Stimulated activated naive CD8-positive, alpha-beta T cell treated with anti-CD3 and anti-CD28 coated beads, Interleukin-15, amount 100 ng/mL, for 72 hours (primary cell): ENCODE results near the gene TCEAL9.
A peak's percentile ranks its signal among the peaks of the same experiment; 100 is the strongest.
"Not testable (repeated sequence)": the region's sequence is repeated elsewhere in the genome, so short reads cannot be mapped to it uniquely, and the experiment has no call there.

ENCODE experiments used
- ATAC-seq: fragments of 150-1000 bp; cut with Tn5 transposase; 2 replicates; pipeline ENCODE4 v1.10.0; 2021; ENCODE audit warnings: mild to moderate bottlenecking, moderate library complexity
- DNase-seq, 2 donors: peaks; one replicate each; pipeline ENCODE4 v3.0.0; 2021 to 2022
- H3K27ac Mint-ChIP-seq, 2 donors: one replicate each; pipeline ENCODE4 v1.8.0; 2022; ENCODE audit warnings: mild to moderate bottlenecking in 2 of 2, mixed read lengths in 2 of 2, moderate library complexity in 2 of 2
- H3K27me3 Mint-ChIP-seq: one replicate; pipeline ENCODE4 v1.8.0; 2022; ENCODE audit warnings: mixed read lengths
- H3K4me1 Mint-ChIP-seq: one replicate; pipeline ENCODE4 v1.8.0; 2022; ENCODE audit warnings: mild to moderate bottlenecking, mixed read lengths
- H3K4me3 Mint-ChIP-seq, 2 donors: one replicate each; pipeline ENCODE4 v1.8.0; 2022; ENCODE audit warnings: mild to moderate bottlenecking in 2 of 2, mixed read lengths in 2 of 2, moderate library complexity in 1 of 2
- H3K9me3 Mint-ChIP-seq, 2 donors: one replicate each; pipeline ENCODE4 v1.8.0; 2022; ENCODE audit warnings: mixed read lengths in 2 of 2

Gene TCEAL9, protein sequence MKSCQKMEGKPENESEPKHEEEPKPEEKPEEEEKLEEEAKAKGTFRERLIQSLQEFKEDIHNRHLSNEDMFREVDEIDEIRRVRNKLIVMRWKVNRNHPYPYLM

DNA sequence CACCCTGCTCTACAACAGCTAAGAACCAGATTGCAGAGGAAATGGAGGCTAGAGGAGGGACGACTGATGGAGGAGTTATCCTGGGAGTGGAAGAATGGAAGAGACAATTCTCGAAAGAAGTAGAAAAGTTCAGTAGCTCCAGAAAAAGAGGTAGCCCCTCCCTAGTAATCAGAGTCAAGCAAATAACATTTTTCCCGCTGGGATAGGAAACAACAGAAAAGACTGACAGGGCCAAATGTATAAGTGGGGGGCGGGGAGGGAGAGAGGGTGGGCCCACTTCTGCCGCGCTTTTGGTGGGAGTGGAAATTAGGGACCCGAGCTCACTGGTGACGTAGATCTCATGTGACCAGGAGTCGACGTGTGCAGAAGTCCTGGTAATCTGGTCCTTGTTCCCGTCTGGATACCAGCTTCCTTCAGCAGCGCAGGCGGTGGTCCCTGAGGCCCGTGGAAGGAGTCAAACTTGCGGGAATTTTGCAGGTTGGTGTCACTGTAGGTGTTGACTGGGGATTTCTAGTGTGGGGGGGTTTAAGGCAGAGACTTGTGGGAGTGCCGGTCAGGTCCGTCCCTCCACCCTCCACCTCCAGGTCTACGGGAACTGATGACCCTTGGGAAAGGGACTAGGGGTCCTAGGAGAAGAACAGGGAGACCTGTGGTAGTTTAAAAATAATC is at the start of gene TCEAL9:
TSS of gene TCEAL9 (plus strand) at position 377 of the 669 bp plus-strand sequence. CDS start 1,179 bp downstream, outside the sequence.
- peaks cover 15% of the 10 kb centered on the region for H3K4me1 Mint-ChIP-seq
- no peak for ATAC-seq
- no peaks in the 10 kb centered on the region for H3K9me3 Mint-ChIP-seq
- peak within 1 kb of the TSS; percentile 89 for H3K27ac Mint-ChIP-seq
- peak within 1 kb of the TSS; percentile 81 to 85 for H3K4me3 Mint-ChIP-seq
- H3K27me3 Mint-ChIP-seq: no peaks in the 10 kb centered on the region
- no peak for DNase-seq

DNA sequence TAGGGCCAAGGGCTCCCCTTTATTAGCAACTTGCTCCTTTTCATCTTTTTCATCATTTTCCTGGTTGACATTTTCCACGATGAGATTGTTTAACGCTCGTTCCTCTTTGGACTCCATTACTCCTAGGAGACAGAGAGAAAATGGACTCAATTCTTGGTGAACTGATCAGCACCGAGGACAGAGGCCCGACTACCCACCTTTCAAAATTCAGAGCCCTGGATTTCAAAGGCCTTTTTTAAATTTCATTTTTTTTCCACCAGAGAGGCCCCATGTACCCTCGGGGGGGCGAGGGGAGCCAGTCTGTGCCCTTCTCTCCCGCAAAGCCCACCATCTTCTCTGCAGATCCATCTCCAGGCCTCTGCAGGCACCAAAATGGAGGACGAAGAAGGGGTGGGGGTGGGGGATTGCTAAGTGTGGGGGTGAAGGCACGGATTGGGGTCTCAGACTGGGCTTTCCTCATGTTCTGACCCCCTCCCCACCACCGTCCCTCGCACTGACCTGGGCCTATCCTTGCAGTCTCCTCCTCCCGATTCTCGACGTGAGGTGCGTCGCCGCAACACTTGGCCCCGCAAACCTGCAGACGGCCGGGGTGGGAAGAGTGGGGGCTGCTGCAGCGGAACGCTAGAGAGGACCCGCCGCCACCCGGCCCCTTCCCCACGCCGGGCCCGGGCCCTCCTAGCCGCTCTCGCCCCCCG is 46.3 kb upstream of the TCEAL9 start:
- ATAC-seq (peak; percentile 44), DNase-seq (peak; percentile 1 to 11)
- Mint-ChIP-seq H3K4me1 (peaks cover 8% of the 10 kb centered on the region), H3K4me3 (peak overlapping the region; percentile 76 to 86), H3K9me3 (no peaks in the 10 kb centered on the region), H3K27me3 (no peaks in the 10 kb centered on the region), H3K27ac (no peak overlapping the region)

DNA sequence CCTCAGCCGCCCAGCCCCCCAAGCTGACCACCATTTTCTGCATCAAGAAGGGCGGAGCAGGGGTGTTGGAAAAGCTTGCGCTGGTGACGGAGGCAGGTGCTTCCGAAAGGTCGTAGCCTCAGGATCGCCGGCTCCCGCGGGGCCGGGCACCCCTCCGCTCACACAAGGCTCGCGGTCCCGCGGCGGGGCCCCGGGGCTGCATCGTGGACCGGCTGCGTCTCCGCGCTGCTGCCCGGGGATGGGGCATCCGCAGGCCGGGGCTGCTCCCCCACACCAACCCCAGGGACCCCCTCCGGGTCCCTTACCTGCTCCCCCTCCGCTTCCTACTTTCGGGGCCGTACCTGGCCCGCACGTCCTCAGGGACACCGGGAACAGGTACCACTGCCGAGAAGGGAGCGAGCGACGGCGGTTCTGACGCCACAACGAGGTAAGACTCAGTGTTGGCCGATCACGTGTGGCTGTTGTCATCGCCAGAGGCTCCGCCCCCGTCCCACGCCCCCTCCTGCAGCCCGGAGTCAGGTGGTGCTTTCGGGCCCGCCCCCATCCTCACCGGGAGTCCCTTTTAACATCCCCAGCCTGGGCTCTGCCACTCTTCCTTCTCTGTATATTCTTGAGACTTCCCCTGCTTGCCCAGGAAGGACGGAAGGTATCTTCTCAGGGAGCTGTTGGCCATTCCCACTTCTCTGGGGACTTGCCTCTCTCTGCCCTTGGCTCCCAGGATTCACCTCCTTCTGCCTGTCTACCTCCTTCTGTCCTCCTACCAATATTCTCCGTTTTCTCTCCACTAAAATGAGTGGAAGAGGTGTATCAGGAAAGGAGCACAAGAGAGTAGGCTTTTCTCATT is 45.5 kb upstream of the TCEAL9 start, which contains the start of gene BEX2:
TSS of gene BEX2 (minus strand) at position 436 of the 844 bp plus-strand sequence. CDS start 1,014 bp downstream, outside the sequence.
- H3K4me3 Mint-ChIP-seq: peak within 1 kb of the TSS; percentile 78 to 86
- peak within 1 kb of the TSS; percentile 93 to 96 for H3K27ac Mint-ChIP-seq
- H3K27me3 Mint-ChIP-seq: no peaks in the 10 kb centered on the region
- DNase-seq (peak; percentile 76 to 86), ATAC-seq (peak; percentile 99)
- peaks cover 6% of the 10 kb centered on the region for H3K4me1 Mint-ChIP-seq
- no peaks in the 10 kb centered on the region for H3K9me3 Mint-ChIP-seq

DNA sequence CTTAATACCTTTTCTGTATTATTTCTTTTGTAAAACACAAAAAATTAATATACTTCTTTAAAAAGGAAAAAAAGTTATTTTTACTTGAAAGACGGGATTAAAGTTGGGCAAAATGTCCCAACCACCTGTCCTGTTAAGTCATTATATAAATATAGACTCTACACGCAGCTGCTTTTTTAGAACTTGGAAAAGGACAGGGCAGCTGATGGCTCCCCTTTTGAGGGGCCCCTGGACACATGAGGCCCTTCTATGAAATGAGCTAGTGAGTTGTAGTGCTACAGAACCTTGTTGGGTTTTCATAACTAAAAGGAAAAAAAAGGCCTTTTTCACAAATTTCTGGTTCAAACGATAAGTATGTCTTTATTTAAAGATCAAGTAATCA is 44.9 kb upstream of the TCEAL9 start:
- H3K27ac Mint-ChIP-seq: no peak overlapping the region

DNA sequence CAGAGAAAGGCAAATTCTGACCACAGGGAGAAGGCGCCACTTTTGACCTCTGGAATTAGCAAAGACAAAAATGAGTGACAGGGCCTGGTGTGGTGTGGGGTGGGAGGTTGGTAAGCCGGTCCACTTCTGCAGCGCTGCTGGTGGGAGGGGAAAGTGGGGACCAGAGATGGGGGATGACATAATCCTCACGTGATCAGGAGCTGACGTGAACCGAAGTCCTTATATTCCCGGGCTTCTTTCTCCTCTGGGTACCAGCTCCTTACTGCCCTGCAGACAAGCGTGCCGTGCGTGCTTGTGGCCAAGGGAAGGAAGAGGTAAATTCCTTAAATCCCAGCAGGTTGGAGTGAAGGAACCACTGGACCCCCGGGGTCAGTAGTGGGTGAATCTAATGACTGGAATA is 26.3 kb upstream of the TCEAL9 start, which contains the start of gene TCEAL7:
TSS of gene TCEAL7 (plus strand) at position 249 of the 400 bp plus-strand sequence. CDS start 1,165 bp downstream, outside the sequence.
- ATAC-seq: no peak
- no peak for DNase-seq
- no peak within 1 kb of the TSS for H3K4me3 Mint-ChIP-seq

More for the DNA sequence above, 44.9 kb upstream of the TCEAL9 start:
- H3K4me1 Mint-ChIP-seq: peaks cover 6% of the 10 kb centered on the region
- peak overlapping the region; percentile 78 to 86 for H3K4me3 Mint-ChIP-seq
- H3K27me3 Mint-ChIP-seq: no peaks in the 10 kb centered on the region
- ATAC-seq (no peak), DNase-seq (no peak)
- no peaks in the 10 kb centered on the region for H3K9me3 Mint-ChIP-seq

DNA sequence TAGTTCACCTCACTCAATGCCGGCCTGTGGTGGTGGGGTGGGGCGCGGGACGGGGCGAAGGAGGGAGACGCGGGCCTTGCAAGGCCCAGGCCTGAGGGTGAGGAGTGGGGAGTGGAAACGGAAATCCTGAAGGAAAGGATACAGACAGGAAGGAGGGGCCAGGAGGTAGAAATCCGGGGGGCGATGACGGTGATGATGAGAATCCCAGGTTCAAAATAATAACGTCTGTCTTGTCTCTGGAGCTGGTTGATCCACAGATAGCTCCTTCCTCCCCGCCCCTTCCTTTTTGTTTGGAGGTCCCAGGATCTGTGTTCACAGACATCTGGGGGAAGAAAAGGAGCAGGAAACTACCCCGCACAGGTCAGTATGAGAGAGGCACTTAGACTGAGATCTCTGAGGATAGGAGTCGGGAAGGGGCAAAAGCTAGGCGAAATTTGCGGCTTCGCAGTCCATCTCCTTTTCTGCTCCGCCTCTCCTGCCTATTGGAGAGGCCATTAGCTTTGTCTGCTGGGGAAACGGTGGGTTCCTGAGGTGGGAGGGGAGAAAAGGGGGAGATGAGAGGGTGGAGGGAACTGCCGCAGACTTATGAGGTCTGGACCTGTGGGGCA is 25.5 kb upstream of the TCEAL9 start:
- peaks cover 36% of the 10 kb centered on the region for H3K27me3 Mint-ChIP-seq
- H3K4me1 Mint-ChIP-seq: no peaks in the 10 kb centered on the region
- H3K9me3 Mint-ChIP-seq: no peaks in the 10 kb centered on the region
- DNase-seq (no peak), ATAC-seq (no peak)
- peak overlapping the region in 1 of 2 donors; percentile 43 for H3K4me3 Mint-ChIP-seq
- peak overlapping the region; percentile 13 to 50 for H3K27ac Mint-ChIP-seq

More for the DNA sequence above, 26.3 kb upstream of the TCEAL9 start, which contains the start of gene TCEAL7:
- H3K27me3 Mint-ChIP-seq: peaks cover 36% of the 10 kb centered on the region
- peak within 1 kb of the TSS; percentile 13 to 50 for H3K27ac Mint-ChIP-seq
- H3K9me3 Mint-ChIP-seq: no peaks in the 10 kb centered on the region
- no peaks in the 10 kb centered on the region for H3K4me1 Mint-ChIP-seq

DNA sequence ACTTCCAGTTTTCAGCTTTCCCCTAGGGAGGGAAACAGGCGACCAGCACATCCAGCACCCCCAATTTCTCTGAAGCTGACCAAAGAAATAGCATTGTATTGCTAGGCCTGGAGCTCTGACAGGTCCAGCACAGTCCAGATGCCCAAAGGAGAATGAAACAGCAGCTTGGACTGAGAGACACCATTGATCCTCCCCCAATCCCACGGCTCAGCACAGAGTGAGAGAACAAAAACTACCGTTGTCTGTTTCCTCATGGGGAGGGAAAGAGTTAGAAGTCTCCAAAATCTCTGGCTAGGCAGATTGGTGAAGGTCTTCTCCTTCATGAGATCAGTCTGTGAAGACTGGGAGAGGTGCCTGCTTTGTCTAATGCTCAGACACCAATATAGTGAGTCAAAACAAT is 17.6 kb upstream of the TCEAL9 start:
- no peaks in the 10 kb centered on the region for H3K27me3 Mint-ChIP-seq
- H3K9me3 Mint-ChIP-seq: no peaks in the 10 kb centered on the region
- H3K4me3 Mint-ChIP-seq: no peak overlapping the region
- H3K27ac Mint-ChIP-seq: no peak overlapping the region
- no peaks in the 10 kb centered on the region for H3K4me1 Mint-ChIP-seq
- DNase-seq: no peak
- ATAC-seq: no peak

DNA sequence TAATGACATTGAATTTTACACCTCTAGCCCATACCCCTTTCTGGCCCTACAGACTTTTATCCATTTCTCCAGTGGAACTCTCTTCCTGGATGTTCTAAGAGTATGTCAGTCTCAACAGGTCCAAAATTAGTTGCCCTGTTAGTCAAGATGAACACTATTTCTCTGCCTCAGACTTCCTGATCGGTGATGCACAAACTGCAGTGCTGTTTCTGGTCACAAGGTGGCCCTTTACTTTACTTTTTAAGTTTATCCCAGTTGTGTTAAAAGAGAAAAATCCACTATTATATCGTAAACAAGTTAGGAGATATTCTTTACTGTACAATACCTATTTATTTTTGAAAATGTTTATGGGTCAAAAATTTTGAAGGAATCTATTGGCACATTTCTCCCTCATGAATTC is 13.2 kb upstream of the TCEAL9 start:
- DNase-seq: peak in 1 of 2 donors; percentile 16
- Mint-ChIP-seq H3K9me3 (no peaks in the 10 kb centered on the region), H3K4me1 (no peaks in the 10 kb centered on the region), H3K27ac (peak overlapping the region in 1 of 2 donors; percentile 46), H3K27me3 (peaks cover 3% of the 10 kb centered on the region), H3K4me3 (no peak overlapping the region)
- ATAC-seq: peak; percentile 33

DNA sequence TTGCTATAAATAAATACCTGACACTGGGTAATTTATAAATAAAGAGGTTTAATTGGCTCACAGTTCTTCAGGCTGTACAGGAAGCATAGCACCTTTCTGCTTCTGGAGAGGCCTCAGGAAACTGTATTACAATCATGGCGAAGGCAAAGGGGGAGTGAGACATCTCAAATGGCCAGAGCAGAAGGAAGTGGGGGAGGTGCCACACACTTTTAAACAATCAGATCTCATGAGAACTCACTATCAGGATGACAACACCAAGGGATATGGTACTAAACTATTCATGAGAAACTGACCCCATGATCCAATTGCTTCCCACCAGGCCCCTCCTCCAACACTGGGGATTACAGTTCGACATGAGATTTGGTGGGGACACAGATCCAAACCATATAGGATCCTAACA is 11.7 kb upstream of the TCEAL9 start:
- DNase-seq: no peak
- Mint-ChIP-seq H3K27ac (no peak overlapping the region), H3K9me3 (no peaks in the 10 kb centered on the region), H3K27me3 (peaks cover 14% of the 10 kb centered on the region), H3K4me3 (no peak overlapping the region), H3K4me1 (no peaks in the 10 kb centered on the region)
- ATAC-seq: no peak

DNA sequence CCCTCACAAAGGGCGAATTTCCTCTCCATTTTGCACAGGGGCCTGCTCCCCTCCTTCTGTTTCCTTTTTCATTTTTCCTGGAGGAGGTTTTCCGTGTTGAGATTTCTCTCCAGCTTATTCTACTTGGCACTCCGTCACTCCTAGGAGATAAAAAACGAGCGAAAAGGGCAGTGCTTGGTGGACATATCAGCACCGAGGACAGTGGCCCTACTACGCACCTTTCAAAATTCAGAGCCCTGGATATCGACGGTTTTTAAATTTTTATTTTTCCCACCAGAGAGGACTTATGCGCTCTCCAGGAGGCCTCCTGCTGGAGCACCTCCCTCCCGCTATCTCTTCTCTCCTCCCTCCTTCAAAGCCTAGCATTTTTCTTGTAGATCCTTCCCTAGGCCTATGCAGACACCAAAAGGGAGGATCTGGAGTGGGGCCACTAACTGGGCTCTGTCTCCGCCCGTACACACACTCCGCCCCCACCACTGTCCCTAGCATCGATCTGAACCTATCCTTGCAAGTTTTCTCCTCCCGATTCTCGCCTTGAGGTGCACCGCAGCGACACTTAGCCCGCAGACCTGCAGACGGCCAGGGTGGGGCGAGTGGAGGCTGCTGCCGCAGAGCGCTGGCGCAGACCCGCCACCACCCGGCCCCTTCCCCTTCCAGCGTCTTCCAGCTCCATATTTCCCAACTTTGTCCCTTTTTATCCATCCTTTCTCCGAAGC is 8.5 kb upstream of the TCEAL9 start:
- Mint-ChIP-seq H3K9me3 (no peaks in the 10 kb centered on the region), H3K27me3 (peaks cover 14% of the 10 kb centered on the region), H3K27ac (no peak overlapping the region), H3K4me3 (no peak overlapping the region), H3K4me1 (no peaks in the 10 kb centered on the region)
- DNase-seq (no peak), ATAC-seq (no peak)

DNA sequence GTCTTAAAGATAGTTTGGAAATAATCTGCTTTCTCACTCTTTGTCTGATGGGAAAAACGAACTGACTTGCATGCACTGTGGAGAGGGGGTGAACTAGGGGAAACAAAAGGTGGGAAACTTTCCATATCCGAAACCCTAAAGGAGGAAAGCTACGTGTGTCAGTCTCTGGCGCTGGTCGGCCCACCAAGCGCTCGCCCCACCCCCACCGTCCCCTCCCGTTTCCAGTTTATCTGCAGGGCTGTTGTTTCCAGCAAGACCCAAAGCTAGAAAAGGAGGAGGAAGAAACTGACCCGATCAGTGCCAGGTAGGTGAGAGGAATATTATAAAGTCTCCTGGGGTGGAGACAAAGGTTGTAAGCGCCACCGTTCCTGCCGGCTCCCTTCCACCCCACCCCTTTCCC is 552 bp downstream of the TCEAL9 start:
- Mint-ChIP-seq H3K9me3 (no peaks in the 10 kb centered on the region), H3K4me3 (peak overlapping the region; percentile 81 to 85), H3K27me3 (no peaks in the 10 kb centered on the region), H3K4me1 (peaks cover 15% of the 10 kb centered on the region), H3K27ac (peak overlapping the region; percentile 8 to 78)
- no peak for DNase-seq
- no peak for ATAC-seq

DNA sequence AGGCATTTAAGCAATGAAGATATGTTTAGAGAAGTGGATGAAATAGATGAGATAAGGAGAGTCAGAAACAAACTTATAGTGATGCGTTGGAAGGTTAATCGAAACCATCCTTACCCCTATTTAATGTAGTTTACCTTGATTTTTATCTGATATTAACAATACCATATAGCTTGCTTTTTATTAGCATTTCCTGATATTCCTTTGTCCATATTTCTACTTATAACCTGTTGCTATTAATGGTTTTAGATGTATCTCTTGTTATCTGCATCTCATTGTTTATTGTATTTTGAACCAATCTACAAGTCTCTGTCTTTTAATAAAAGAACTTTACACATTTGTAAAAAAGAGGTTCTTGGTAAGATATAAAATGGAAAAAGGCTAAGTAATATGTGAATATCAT is 1.6 kb downstream of the TCEAL9 start:
- Mint-ChIP-seq H3K27ac (no peak overlapping the region), H3K4me3 (no peak overlapping the region), H3K9me3 (no peaks in the 10 kb centered on the region)

DNA sequence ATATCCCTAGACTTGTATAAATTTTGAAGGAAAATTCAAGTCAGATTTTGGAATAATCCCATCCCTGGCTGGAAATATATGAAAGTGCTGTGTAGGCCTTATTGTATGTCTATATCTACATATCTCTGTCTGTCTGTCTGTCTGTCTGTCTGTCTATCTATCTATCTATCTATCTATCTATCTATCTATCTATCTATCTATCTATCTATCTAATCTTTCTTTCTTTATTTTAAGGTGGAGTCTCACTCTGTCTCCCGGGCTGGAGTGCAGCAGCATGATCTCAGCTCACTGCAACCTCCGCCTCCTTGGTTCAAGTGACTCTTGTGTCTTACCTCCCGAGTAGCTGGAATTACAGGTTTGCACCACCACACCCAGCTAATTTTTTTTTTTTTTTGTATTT is 3.3 kb downstream of the TCEAL9 start:
- H3K9me3 Mint-ChIP-seq, H3K27ac Mint-ChIP-seq: not testable (repeated sequence)
- H3K4me1 Mint-ChIP-seq: peaks cover 15% of the 10 kb centered on the region

More for the DNA sequence above, 1.6 kb downstream of the TCEAL9 start:
- DNase-seq (no peak), ATAC-seq (no peak)
- Mint-ChIP-seq H3K27me3 (no peaks in the 10 kb centered on the region), H3K4me1 (peaks cover 15% of the 10 kb centered on the region)

DNA sequence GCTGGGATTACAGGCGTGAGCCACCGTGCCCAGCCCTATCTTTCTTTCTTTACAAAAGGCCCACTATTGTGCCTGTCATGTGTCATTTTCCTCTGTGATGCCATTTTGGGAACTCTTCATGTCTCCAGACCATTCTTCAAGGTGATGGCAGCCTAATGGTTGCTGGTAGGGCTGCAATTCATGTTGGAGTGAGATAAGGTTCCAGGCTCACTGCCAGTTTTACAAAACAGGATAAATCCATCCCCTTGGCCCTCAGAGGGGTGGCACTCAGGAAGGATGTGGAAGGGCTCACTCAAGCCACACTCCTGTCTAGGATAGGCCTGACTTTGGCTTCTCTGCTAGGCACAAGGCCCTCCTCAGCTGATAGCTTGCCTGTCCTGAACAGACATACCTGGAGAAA is 3.8 kb downstream of the TCEAL9 start:
- DNase-seq (no peak), ATAC-seq (no peak)
- H3K27me3 Mint-ChIP-seq: no peaks in the 10 kb centered on the region
- no peak overlapping the region for H3K27ac Mint-ChIP-seq
- no peaks in the 10 kb centered on the region for H3K9me3 Mint-ChIP-seq
- H3K4me3 Mint-ChIP-seq: no peak overlapping the region
- H3K4me1 Mint-ChIP-seq: peaks cover 15% of the 10 kb centered on the region

More for the DNA sequence above, 3.3 kb downstream of the TCEAL9 start:
- DNase-seq, H3K4me3 Mint-ChIP-seq, ATAC-seq, H3K27me3 Mint-ChIP-seq: not testable (repeated sequence)
